Progenitor cell of endocrine pancreas (in vitro differentiated cells): ENCODE results near the gene ECEL1. TPM values are rescaled to one million over a fixed set of nuclear protein-coding genes. Genes with fewer than 3 reads are reported as not detected.

ENCODE experiments used
- DNase-seq: peaks from one replicate; pipeline ENCODE4 v3.0.0; 2021; ENCODE audit warnings: low spot score; ENCODE audit not compliant: unreplicated experiment
- H3K27ac Mint-ChIP-seq: 2 replicates; pipeline ENCODE4 v1.8.0; 2021; ENCODE audit warnings: mild to moderate bottlenecking, moderate library complexity, mixed read lengths
- H3K27me3 Mint-ChIP-seq: 2 replicates; pipeline ENCODE4 v1.8.0; 2021; ENCODE audit warnings: mixed read lengths
- H3K36me3 Mint-ChIP-seq: 2 replicates; pipeline ENCODE4 v1.8.0; 2022; ENCODE audit warnings: mixed read lengths; ENCODE audit not compliant: insufficient read depth
- H3K4me1 Mint-ChIP-seq: 2 replicates; pipeline ENCODE4 v1.8.0; 2021; ENCODE audit warnings: low read depth, mixed read lengths
- H3K4me3 Mint-ChIP-seq: 2 replicates; pipeline ENCODE4 v1.8.0; 2021; ENCODE audit warnings: low read depth, mild to moderate bottlenecking, moderate library complexity, mixed read lengths
- H3K9me3 Mint-ChIP-seq: 2 replicates; pipeline ENCODE4 v1.8.0; 2021; ENCODE audit warnings: low read depth, mixed read lengths
- total RNA-seq: library from RNA; stranded (reverse); gene quantifications from 2 replicates; pipeline ENCODE4 v1.2.1, GENCODE V29; 2021
- TF ChIP-seq, protein P1 (sequence below): fragments of 200-600 bp; sonication (generic); IDR thresholded peaks from one replicate; pipeline ENCODE4 v1.5.0; 2021; ENCODE audit warnings: antibody characterized with exemption, mild to moderate bottlenecking; ENCODE audit not compliant: unreplicated experiment

ECEL1 gene
- total RNA-seq, 1 donor from 2014 or later: 2.9 TPM

GRCh38 chr2:232524771-232525170 lies 37.1 kb upstream of the ECEL1 start:
- DNase-seq: no peak
- H3K27me3 Mint-ChIP-seq: peaks cover 47% of the 10 kb centered on the region

GRCh38 chr2:232523682-232524597 lies 36.3 kb upstream of the ECEL1 start:
- Mint-ChIP-seq H3K9me3 (no peaks in the 10 kb centered on the region), H3K4me3 (peak overlapping the region; percentile 44), H3K27ac (no peak overlapping the region), H3K27me3 (peaks cover 51% of the 10 kb centered on the region), H3K4me1 (peaks cover 1% of the 10 kb centered on the region), H3K36me3 (no peaks in the 10 kb centered on the region)
- peak; percentile 37 for DNase-seq
- TF ChIP-seq, protein P1, sequence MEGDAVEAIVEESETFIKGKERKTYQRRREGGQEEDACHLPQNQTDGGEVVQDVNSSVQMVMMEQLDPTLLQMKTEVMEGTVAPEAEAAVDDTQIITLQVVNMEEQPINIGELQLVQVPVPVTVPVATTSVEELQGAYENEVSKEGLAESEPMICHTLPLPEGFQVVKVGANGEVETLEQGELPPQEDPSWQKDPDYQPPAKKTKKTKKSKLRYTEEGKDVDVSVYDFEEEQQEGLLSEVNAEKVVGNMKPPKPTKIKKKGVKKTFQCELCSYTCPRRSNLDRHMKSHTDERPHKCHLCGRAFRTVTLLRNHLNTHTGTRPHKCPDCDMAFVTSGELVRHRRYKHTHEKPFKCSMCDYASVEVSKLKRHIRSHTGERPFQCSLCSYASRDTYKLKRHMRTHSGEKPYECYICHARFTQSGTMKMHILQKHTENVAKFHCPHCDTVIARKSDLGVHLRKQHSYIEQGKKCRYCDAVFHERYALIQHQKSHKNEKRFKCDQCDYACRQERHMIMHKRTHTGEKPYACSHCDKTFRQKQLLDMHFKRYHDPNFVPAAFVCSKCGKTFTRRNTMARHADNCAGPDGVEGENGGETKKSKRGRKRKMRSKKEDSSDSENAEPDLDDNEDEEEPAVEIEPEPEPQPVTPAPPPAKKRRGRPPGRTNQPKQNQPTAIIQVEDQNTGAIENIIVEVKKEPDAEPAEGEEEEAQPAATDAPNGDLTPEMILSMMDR: peak; percentile 61

More at GRCh38 chr2:232524771-232525170, 37.1 kb upstream of the ECEL1 start:
- TF ChIP-seq, protein P1: no peak
- no peaks in the 10 kb centered on the region for H3K9me3 Mint-ChIP-seq
- H3K27ac Mint-ChIP-seq: no peak overlapping the region
- H3K36me3 Mint-ChIP-seq: no peaks in the 10 kb centered on the region
- peaks cover 1% of the 10 kb centered on the region for H3K4me1 Mint-ChIP-seq
- no peak overlapping the region for H3K4me3 Mint-ChIP-seq

GRCh38 chr2:232523402-232523681 lies 35.7 kb upstream of the ECEL1 start:
- peaks cover 1% of the 10 kb centered on the region for H3K4me1 Mint-ChIP-seq
- peak overlapping the region; percentile 11 for H3K4me3 Mint-ChIP-seq
- peaks cover 51% of the 10 kb centered on the region for H3K27me3 Mint-ChIP-seq
- no peaks in the 10 kb centered on the region for H3K9me3 Mint-ChIP-seq
- DNase-seq: no peak
- no peaks in the 10 kb centered on the region for H3K36me3 Mint-ChIP-seq
- no peak overlapping the region for H3K27ac Mint-ChIP-seq
- TF ChIP-seq, protein P1: no peak

DNA sequence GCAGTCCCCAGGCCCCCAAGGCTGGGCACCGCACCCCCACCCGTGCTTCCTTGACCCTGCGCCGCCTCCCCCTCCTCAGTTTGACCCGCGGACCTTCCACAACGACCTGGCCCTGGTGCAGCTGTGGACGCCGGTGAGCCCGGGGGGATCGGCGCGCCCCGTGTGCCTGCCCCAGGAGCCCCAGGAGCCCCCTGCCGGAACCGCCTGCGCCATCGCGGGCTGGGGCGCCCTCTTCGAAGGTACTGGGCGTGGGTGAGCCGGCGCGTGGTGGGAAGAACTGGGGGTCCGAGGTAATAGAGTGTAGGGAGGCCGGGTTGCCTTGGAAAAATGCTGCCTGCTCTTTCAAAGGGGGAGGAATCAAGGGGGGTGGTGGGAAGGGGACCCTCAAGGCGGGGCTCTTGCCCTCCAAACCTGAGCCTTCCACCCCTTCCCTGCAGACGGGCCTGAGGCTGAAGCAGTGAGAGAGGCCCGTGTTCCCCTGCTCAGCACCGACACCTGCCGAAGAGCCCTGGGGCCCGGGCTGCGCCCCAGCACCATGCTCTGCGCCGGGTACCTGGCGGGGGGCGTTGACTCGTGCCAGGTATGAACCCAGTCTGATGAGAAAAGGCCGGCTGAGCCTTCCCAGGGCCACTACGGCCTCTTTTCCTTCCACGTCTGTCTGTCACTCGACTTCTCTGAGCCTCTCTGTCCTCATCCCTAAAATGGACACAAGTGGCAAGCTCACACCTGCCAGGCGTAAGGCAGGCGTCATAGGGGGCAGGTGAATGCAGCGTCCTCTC lies 35.2 kb upstream of the ECEL1 start:
- Mint-ChIP-seq H3K36me3 (no peaks in the 10 kb centered on the region), H3K4me1 (peaks cover 1% of the 10 kb centered on the region), H3K27me3 (peaks cover 51% of the 10 kb centered on the region), H3K4me3 (no peak overlapping the region), H3K27ac (no peak overlapping the region), H3K9me3 (no peaks in the 10 kb centered on the region)
- TF ChIP-seq, protein P1: no peak
- DNase-seq: no peak

GRCh38 chr2:232521959-232522622 lies 34.5 kb upstream of the ECEL1 start:
- peak; percentile 71 for DNase-seq
- no peaks in the 10 kb centered on the region for H3K36me3 Mint-ChIP-seq
- no peak overlapping the region for H3K4me3 Mint-ChIP-seq
- TF ChIP-seq, protein P1: peak; percentile 96
- H3K27me3 Mint-ChIP-seq: peaks cover 48% of the 10 kb centered on the region
- peaks cover 1% of the 10 kb centered on the region for H3K4me1 Mint-ChIP-seq
- no peaks in the 10 kb centered on the region for H3K9me3 Mint-ChIP-seq
- no peak overlapping the region for H3K27ac Mint-ChIP-seq
